Natural killer cell (primary cell): ENCODE results near the gene KIAA0232. TPM values are rescaled to one million over a fixed set of nuclear protein-coding genes. Genes with fewer than 3 reads are reported as not detected.
"Not testable (repeated sequence)": the region's sequence is repeated elsewhere in the genome, so short reads cannot be mapped to it uniquely, and the experiment has no call there.

Experiments used
- ATAC-seq, 3 donors: fragments of 150-1000 bp in 2 of 3; fragments of 200-7000 bp in 1 of 3; cut with Tn5 transposase; 1 replicate in 1 of 3; 2 replicates in 2 of 3; pipeline ENCODE4 v1.10.0; 2021; ENCODE audit warnings: mild to moderate bottlenecking in 2 of 3, moderate library complexity in 2 of 3
- DNase-seq, 2 donors: peaks; one replicate each; pipeline versions ENCODE4 v3.0.0 to v3.0.0-alpha.2; 2013 to 2021; ENCODE audit warnings: mixed read lengths in 1 of 2
- H3K27ac ChIP-seq: one replicate; pipeline ENCODE4 v1.5.1; 2013; ENCODE audit warnings: mild to moderate bottlenecking, low read length
- H3K27me3 ChIP-seq: one replicate; pipeline ENCODE4 v1.6.1; 2013; ENCODE audit warnings: low read length; ENCODE audit not compliant: control insufficient read depth, insufficient read depth
- H3K36me3 ChIP-seq: one replicate; pipeline ENCODE4 v1.6.1; 2013; ENCODE audit warnings: low read length; ENCODE audit not compliant: control insufficient read depth, insufficient read depth
- H3K4me1 ChIP-seq: one replicate; pipeline ENCODE4 v1.6.1; 2013; ENCODE audit warnings: low read length; ENCODE audit not compliant: control insufficient read depth, insufficient read depth
- H3K4me3 ChIP-seq: one replicate; pipeline ENCODE4 v1.5.1; 2013; ENCODE audit warnings: low read length
- H3K9me3 ChIP-seq: one replicate; pipeline ENCODE4 v1.6.1; 2013; ENCODE audit warnings: low read length; ENCODE audit not compliant: control insufficient read depth, insufficient read depth
- H3K27ac Mint-ChIP-seq, 2 donors: one replicate each; pipeline ENCODE4 v1.8.0; 2022; ENCODE audit warnings: mild to moderate bottlenecking in 2 of 2, mixed read lengths in 2 of 2, moderate library complexity in 1 of 2
- H3K27me3 Mint-ChIP-seq, 2 donors: one replicate each; pipeline ENCODE4 v1.8.0; 2022; ENCODE audit warnings: low read depth in 2 of 2, mixed read lengths in 2 of 2
- H3K36me3 Mint-ChIP-seq: one replicate; pipeline ENCODE4 v1.8.0; 2022; ENCODE audit warnings: mixed read lengths
- H3K4me1 Mint-ChIP-seq, 2 donors: one replicate each; pipeline ENCODE4 v1.8.0; 2022; ENCODE audit warnings: mixed read lengths in 2 of 2
- H3K4me3 Mint-ChIP-seq: one replicate; pipeline ENCODE4 v1.8.0; 2022; ENCODE audit warnings: mild to moderate bottlenecking, moderate library complexity, mixed read lengths
- H3K9me3 Mint-ChIP-seq, 2 donors: one replicate each; pipeline ENCODE4 v1.8.0; 2022; ENCODE audit warnings: mixed read lengths in 2 of 2
- WGBS: methylation state at CpG from one replicate; pipeline ENCODE4 v1.1.7; 2013; ENCODE audit warnings: missing lambda C conversion rate; ENCODE audit not compliant: insufficient coverage; 5-methylcytosine and 5-hydroxymethylcytosine counted together
- intact Hi-C: fragments of 100-400 bp; cut with micrococcal nuclease; formaldehyde crosslinking; loops from one replicate; pipeline ENCODE4 v1.14.2; 2022
- total RNA-seq, 4 donors: library from RNA; stranded (reverse); fragments of 120-200 nt in 1 of 4; gene quantifications; one replicate each; pipeline versions ENCODE4 v1.2.3 to v1.2.4, GENCODE V29; 2013 to 2022
- TF ChIP-seq, protein P1 (sequence below): fragments of 200-600 bp; IDR thresholded peaks from one replicate; pipeline ENCODE4 v1.8.0; 2022; ENCODE audit warnings: antibody characterized with exemption

KIAA0232 gene
- total RNA-seq, 3 donors from 2014 or later (not counting 1 experiment from before 2014, with no cell fraction given), result 24.7 to 30.3 (median 28.6) TPM

DNA sequence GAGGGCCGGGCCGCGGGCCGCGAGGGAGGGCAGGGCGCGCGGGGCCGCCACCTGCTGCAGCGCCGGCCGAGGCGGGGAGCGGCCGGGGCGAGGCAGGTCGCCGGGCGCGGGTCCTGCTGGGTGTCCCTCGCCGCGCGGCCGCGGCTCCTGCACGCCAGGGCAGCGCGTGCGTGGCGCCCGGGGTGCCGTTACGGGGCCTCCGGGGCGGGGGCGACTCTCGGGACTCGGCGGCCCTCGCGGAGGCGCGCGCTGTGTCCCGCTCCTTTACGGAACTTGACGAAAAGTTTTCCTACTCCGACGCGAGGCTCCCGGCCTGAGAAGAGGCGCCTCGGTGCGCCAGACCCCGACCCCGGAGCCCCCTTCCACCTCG, 127.4 kb downstream of the KIAA0232 start:
- Mint-ChIP-seq H3K4me1 (peaks cover 33 to 48% of the 10 kb centered on the region in 2 donors), H3K9me3 (no peaks in the 10 kb centered on the region), H3K4me3 (peak overlapping the region; percentile 94), H3K27ac (peak overlapping the region; percentile 73 to 90), H3K27me3 (no peaks in the 10 kb centered on the region), H3K36me3 (no peaks in the 10 kb centered on the region)
- no peak overlapping the region for H3K27ac ChIP-seq
- intact Hi-C loops, result loop anchor here (1.0 to 5.0 kb wide), 2 partner anchors 32 to 77 kb away; no protein-coding TSS in a partner anchor
- WGBS, result under 1% methylated on average over 58 of the region's 58 CpGs
- peaks cover 41% of the 10 kb centered on the region for H3K4me1 ChIP-seq
- TF ChIP-seq, protein P1, sequence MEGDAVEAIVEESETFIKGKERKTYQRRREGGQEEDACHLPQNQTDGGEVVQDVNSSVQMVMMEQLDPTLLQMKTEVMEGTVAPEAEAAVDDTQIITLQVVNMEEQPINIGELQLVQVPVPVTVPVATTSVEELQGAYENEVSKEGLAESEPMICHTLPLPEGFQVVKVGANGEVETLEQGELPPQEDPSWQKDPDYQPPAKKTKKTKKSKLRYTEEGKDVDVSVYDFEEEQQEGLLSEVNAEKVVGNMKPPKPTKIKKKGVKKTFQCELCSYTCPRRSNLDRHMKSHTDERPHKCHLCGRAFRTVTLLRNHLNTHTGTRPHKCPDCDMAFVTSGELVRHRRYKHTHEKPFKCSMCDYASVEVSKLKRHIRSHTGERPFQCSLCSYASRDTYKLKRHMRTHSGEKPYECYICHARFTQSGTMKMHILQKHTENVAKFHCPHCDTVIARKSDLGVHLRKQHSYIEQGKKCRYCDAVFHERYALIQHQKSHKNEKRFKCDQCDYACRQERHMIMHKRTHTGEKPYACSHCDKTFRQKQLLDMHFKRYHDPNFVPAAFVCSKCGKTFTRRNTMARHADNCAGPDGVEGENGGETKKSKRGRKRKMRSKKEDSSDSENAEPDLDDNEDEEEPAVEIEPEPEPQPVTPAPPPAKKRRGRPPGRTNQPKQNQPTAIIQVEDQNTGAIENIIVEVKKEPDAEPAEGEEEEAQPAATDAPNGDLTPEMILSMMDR, result no peak
- no peak for DNase-seq
- no peaks in the 10 kb centered on the region for H3K36me3 ChIP-seq
- H3K9me3 ChIP-seq, result no peaks in the 10 kb centered on the region
- peak; percentile 35 to 46 (median 40) for ATAC-seq
- no peaks in the 10 kb centered on the region for H3K27me3 ChIP-seq
- H3K4me3 ChIP-seq, result peak overlapping the region; percentile 65

DNA sequence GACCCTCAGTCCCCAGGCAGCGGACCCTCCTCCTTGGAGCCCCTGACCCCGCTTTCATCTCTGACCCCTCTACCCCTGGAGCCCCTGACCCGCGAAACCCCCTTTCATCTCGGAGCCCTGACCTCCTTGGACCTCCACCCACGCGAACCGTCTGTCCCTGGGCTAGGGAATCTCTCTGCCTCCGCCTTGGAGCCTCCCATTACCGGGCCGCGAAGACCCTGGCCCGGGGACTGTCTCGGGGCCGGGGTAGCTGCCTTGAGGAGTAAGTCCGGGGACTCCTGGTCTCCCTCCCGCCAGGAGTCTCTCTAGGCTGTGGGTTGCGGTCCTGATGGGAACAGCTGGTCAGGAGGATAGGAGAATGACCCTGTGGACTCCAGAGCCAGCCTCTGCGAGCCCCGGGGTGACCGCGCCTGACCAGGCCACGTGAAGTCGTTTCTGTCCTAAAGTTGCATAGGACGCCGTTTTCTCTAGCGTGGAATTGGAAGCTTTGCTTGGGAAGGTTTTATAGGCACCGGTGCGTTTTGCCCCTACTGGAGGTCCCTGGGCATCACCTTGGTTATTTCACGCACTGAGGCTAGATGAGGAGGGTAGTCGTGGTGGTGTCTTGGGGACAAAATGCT, 127.9 kb downstream of the KIAA0232 start:
- intact Hi-C loops, result no loop called here
- no peaks in the 10 kb centered on the region for H3K27me3 Mint-ChIP-seq
- 32% methylated on average over 31 of the region's 31 CpGs for WGBS
- peak overlapping the region; percentile 73 to 90 for H3K27ac Mint-ChIP-seq
- peaks cover 33 to 52% of the 10 kb centered on the region in 2 donors for H3K4me1 Mint-ChIP-seq
- no peaks in the 10 kb centered on the region for H3K36me3 ChIP-seq
- H3K9me3 Mint-ChIP-seq, result no peaks in the 10 kb centered on the region
- H3K4me1 ChIP-seq, result peaks cover 46% of the 10 kb centered on the region
- no peaks in the 10 kb centered on the region for H3K27me3 ChIP-seq
- no peaks in the 10 kb centered on the region for H3K9me3 ChIP-seq
- no peaks in the 10 kb centered on the region for H3K36me3 Mint-ChIP-seq
- peak in 1 of 2 donors; percentile 50 for DNase-seq
- peak overlapping the region; percentile 65 for H3K4me3 ChIP-seq
- ATAC-seq, result no peak
- no peak overlapping the region for H3K27ac ChIP-seq
- peak overlapping the region; percentile 94 for H3K4me3 Mint-ChIP-seq
- TF ChIP-seq, protein P1, result no peak

DNA sequence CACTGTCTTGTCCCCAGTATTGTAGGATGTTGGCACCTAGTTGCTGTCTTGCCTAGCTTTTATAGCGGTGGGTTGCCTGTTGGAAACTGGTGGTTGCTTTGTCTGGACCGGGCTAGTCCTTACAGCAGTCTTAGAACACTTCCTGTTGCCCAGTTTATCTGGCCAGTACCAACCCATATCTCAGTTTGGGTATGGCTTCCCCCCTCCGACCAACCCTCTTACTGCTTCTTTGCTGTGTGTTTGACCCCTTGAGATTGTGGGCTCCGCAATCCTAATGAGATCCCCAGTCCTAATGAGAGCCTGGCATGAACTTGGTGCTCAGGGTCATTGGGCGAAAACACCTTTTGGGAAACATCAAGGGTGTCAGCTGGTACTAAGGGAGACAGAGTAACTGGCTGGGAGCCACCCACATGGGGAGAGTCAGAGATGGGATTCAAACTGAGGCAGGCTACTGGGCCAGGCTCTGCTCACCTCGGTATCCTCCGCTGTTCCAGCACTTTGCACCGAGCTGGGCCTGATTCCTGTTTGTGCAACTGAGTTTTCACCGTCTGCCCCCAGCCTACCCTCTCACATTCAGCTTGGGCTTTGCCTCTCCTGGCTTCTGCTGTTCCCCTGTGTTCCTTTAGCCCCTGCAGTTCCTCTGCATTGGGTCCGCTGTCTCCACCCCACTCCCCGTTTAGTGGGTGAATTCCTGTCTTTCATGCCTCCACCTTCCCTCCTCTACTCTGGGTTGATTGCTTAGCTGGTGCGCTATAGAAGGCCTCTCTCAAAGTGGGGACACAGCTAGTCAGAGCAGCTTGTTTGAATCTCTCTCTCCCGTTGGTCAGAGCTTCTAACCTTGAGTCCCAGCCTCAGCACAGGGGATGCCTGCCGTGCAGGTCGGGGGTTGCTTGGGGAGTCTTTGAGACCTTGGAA, 128.7 kb downstream of the KIAA0232 start:
- Mint-ChIP-seq H3K4me1 (peaks cover 34 to 58% of the 10 kb centered on the region in 2 donors), H3K27ac (peak overlapping the region; percentile 73 to 90), H3K4me3 (peak overlapping the region; percentile 94), H3K9me3 (no peaks in the 10 kb centered on the region), H3K36me3 (no peaks in the 10 kb centered on the region), H3K27me3 (no peaks in the 10 kb centered on the region)
- no peak for DNase-seq
- H3K36me3 ChIP-seq, result no peaks in the 10 kb centered on the region
- H3K9me3 ChIP-seq, result no peaks in the 10 kb centered on the region
- no peaks in the 10 kb centered on the region for H3K27me3 ChIP-seq
- H3K4me3 ChIP-seq, result no peak overlapping the region
- no peak overlapping the region for H3K27ac ChIP-seq
- 93% methylated on average over 15 of the region's 15 CpGs for WGBS
- TF ChIP-seq, protein P1, result no peak
- ATAC-seq, result no peak
- intact Hi-C loops, result no loop called here
- peaks cover 53% of the 10 kb centered on the region for H3K4me1 ChIP-seq

DNA sequence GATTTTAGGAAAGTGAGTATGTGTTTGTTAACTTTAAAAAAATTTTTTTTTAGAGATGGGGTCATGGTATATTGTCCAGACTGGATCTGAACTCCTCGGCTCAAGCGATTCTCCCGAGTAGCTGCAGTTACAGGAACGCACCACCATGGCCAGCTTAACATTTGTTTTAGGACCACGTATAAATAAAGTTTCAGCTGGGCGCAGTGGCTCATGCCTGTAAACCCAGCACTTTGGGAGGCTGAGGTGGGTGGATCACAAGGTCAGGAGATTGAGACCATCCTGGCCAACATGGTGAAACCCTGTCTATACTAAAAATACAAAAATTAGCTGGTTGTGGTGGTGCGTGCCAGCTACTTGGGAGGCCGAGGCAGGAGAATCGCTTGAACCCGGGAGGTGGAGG, 129.4 kb downstream of the KIAA0232 start:
- intact Hi-C loops, H3K36me3 ChIP-seq, H3K4me3 ChIP-seq, H3K27me3 Mint-ChIP-seq, DNase-seq, H3K36me3 Mint-ChIP-seq, H3K9me3 Mint-ChIP-seq, H3K9me3 ChIP-seq, ATAC-seq, H3K27me3 ChIP-seq, H3K27ac ChIP-seq: not testable (repeated sequence)
- 100% methylated on average over 9 of the region's 10 CpGs for WGBS
- H3K4me1 ChIP-seq, result peaks cover 60% of the 10 kb centered on the region
- peak overlapping the region in 1 of 2 donors; percentile 73 for H3K27ac Mint-ChIP-seq
- peaks cover 41 to 65% of the 10 kb centered on the region in 2 donors for H3K4me1 Mint-ChIP-seq
- H3K4me3 Mint-ChIP-seq, result peak overlapping the region; percentile 94
